CD4-positive, alpha-beta T cell treated with Interferon gamma for 1 hour (primary cell): Measurements from ENCODE around the gene GCAT.

Source experiments
- DNase-seq: peaks from one replicate; pipeline ENCODE4 v3.0.0-alpha.2; 2020

GCAT gene

DNA sequence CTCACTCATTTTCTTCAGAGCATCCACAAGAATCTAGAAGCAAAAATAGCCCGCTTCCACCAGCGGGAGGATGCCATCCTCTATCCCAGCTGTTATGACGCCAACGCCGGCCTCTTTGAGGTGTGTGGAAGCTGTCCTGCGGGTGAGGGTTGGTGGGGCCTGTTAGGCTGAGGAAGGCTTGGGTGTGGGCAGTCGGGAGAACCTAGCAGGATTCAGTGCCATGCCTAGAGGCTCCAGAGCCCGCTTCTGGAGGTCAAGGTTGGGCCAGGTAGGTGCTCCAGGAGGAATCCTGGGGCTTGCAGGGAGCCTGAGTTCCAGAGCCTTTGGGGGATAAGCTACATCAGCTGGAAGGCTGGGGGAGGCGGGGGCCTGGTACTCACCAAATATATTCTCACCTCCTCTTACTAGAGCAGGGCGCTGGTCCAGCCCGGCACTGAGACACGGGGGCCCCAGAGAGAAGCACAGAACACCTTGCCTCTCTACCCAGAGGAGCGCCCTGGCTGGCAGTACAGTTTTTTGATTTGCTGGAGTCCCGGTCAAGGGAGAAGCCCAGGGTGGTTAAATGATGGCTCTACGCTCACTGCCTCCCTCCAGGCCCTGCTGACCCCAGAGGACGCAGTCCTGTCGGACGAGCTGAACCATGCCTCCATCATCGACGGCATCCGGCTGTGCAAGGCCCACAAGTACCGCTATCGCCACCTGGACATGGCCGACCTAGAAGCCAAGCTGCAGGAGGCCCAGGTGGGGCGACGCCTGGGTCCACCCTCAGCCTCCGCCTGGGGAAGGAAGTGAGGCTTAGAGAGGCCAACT, 5.3 kb downstream of the GCAT start:
- no peak for DNase-seq

DNA sequence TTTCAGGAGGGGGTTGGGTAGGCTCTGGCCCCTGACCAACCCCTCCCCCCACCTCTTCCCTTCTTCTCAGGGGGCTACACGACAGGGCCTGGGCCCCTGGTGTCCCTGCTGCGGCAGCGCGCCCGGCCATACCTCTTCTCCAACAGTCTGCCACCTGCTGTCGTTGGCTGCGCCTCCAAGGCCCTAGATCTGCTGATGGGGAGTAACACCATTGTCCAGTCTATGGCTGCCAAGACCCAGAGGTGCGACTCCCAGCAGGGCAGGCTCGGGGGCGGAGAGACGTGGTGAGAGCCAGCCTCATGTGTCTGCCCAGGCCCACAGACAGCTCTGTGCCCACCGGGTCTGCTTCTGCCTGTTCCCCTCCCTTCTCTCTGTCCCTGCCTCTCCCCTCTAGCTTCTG, 7.9 kb downstream of the GCAT start:
- no peak for DNase-seq

- no peak for DNase-seq
Measured at GRCh38 chr22:37816543-37817180, 8.9 kb downstream of the GCAT start.

GRCh38 chr22:37817705-37818408, 10.1 kb downstream of the GCAT start:
- DNase-seq: peak; percentile 75

GRCh38 chr22:37818409-37819104, 10.8 kb downstream of the GCAT start:
- peak; percentile 58 for DNase-seq

DNA sequence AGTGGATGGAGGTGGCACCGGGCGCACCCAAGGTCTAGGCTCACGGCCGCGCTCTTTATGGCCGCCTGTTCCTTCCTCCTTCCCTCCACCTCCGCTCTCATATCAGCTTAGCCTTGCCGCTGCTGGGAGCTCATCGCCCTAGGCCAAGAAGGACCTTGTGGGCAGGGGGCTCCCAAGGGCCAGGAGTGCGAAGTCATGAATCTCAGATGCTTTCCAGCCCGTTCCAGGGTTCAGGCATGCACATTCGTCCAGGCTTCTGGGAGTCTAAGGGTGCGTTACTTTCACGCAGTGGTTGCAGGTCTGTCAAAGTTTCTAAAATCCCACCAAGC, 11.3 kb downstream of the GCAT start:
- no peak for DNase-seq

- no peak for DNase-seq
Measured at GRCh38 chr22:37820350-37820749, 12.6 kb downstream of the GCAT start.

DNA sequence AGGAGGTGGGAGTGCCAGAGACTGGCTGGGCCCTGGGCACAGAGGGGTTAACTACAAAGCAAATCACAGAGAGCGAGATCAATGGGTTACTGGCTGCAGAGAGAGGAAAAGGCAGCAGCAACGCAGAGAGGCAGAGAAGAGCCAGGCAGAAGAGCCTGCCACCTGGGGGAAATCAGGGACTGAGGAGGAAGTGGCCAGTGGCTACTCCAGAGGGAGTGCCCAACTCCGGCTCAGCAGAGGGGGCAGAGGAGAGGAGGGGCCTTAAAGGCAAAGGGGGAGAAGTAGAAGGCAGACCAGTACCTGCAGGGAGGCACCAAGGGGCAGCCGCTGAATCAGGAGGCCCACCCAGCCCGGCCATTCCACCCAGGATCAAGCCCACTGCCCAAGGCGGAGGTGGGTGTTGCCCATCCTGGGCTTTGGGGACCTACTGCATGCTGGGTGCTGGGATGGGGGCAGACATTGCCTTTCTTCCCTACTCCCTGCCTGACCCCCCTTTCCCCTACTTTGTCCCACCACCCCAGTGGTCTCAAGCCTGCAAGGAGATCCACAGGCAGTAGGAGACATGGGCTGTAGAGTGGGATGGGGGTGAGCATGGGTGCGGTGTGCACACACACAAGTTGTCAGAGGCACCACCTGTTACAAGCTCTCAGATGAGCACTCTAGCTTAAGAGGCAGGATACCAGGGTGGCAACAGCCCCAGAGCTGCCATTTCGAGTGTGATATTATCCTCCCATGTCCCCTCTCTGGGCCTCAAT, 14.5 kb downstream of the GCAT start:
- no peak for DNase-seq

GRCh38 chr22:37823134-37823985, 15.6 kb downstream of the GCAT start, which contains the start of gene GALR3:
Gene GALR3 (plus strand): TSS chr22:37823382. CDS start chr22:37823407, 25 bp downstream.
- DNase-seq: no peak

DNA sequence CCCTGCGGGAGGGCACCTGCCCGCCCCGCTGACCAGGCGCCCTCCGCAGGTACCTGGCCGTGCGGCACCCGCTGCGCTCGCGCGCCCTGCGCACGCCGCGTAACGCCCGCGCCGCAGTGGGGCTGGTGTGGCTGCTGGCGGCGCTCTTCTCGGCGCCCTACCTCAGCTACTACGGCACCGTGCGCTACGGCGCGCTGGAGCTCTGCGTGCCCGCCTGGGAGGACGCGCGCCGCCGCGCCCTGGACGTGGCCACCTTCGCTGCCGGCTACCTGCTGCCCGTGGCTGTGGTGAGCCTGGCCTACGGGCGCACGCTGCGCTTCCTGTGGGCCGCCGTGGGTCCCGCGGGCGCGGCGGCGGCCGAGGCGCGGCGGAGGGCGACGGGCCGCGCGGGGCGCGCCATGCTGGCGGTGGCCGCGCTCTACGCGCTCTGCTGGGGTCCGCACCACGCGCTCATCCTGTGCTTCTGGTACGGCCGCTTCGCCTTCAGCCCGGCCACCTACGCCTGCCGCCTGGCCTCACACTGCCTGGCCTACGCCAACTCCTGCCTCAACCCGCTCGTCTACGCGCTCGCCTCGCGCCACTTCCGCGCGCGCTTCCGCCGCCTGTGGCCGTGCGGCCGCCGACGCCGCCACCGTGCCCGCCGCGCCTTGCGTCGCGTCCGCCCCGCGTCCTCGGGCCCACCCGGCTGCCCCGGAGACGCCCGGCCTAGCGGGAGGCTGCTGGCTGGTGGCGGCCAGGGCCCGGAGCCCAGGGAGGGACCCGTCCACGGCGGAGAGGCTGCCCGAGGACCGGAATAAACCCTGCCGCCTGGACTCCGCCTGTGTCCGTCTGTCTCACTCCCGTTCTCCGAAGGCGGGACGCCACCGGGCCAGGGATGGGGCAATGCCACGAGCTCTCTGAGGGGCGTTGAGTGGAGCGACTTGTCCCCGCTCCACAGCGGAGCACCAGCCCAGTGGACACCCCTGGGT, 17.2 kb downstream of the GCAT start:
- no peak for DNase-seq

- no peak for DNase-seq
Measured at GRCh38 chr22:37827056-37827455, 19.3 kb downstream of the GCAT start.

GRCh38 chr22:37830093-37830842, 22.5 kb downstream of the GCAT start:
- DNase-seq: no peak

GRCh38 chr22:37831472-37831871, 23.7 kb downstream of the GCAT start:
- no peak for DNase-seq

DNA sequence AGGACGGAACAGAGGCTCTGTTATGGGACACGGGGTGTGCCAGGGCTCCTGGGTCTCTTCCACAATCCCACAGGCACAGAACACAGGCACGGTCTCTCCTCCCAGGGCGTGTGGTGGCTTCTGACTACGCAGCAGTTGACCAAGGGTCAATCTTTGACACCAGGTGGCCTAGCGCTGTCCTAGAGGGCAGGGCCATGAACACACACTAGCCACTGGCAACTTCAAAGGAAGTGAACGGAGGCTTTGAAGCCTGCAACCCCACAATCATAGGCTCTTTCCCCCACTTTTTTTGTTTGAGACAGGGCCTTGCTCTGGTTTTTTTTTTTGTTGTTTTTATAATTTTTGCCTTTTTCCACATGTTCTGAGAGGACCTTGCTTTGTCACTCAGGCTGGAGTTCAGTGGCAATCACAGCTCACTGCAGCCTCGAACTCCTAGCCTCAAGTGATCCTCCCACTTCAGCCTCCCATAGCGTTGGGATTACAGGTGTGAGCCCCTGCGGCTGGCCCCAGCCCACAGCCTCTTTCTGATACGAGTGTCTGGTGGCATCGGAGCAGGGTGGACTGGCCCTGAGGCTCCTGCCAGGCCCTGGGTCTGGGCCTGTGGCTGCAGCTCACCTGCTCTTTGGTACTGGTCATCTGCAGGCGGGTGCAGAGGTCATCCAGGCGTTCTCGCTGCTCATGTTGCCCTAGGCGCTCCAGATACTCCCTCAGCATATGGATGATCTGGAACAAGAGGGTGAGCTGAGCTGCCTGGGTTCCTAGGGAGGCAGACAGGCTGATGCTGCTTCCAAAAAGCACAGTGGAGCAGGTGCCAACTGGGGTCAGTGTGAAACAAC, 24.5 kb downstream of the GCAT start:
- no peak for DNase-seq

DNA sequence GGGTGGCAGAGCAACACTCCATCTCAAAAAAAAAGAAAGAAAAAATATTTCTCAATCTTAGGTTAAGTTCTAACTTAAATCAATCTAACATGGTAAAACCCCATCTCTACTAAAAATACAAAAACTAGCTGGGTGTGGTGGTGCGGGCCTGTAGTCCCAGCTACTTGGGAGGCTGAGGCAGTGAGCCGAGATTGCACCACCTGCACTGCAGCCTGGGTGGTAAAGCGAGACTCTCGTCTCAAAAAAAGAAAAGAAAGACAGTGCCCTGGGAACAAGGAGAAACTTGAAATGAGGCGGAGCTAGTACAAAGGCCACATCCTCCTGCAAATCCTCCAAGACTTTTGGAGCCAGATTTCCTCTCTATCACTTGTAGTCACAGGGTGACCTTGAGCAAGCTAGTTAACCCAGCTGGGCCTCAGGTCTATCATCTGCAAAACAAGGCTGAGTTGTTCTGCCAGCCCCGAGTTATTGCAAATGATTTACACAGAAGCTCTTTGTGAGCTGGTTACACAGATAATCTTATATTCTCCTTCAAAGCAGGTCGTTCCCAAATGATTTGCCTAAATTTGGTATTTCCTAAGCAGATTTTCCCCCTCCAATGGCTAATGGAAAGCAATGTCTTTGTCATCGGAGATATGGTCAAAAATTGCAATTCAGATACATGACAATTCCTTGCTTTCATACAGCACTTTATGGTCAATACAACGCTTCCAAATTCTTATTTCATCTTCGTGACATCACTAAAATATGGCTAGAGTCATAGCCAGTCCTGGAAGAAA, 34.5 kb downstream of the GCAT start:
- DNase-seq: no peak

GRCh38 chr22:37843741-37844089, 36.0 kb downstream of the GCAT start:
- DNase-seq: no peak

DNA sequence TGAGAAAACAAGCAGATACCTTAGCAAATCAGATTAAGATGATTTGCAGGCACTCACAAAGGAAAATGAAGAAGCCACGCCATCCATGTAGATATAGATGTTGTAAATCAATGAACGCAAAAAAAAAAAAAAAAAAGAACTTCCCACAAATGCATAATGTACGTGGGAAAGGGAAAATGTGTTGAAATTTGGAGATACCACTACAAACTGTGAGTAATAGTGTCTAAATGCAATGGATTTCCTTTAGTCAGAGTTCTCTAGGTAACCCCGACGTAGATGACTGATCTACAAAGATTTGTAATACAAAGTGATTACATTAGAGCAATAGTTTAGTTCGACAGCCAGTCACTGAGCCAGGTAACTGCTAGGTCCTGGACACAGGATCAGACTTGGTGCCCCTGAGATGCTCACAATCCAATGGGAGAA, 37.2 kb downstream of the GCAT start:
- DNase-seq: no peak

GRCh38 chr22:37846433-37846832, 38.7 kb downstream of the GCAT start:
- no peak for DNase-seq
